Measurements from ENCODE around the gene DGKZ. TPM values are rescaled to one million over a fixed set of nuclear protein-coding genes. Genes with fewer than 3 reads are reported as not detected.

The DGKZ gene
- total RNA-seq, 1 experiment from 2014 or later = 68.9 TPM

- H3K27me3 Mint-ChIP-seq (ENCODE audit: low read depth) = no peaks in the 10 kb centered on the region
- no peak overlapping the region for H3K4me3 Mint-ChIP-seq
Measured at GRCh38 chr11:46422588-46422987, 75.3 kb downstream of the DGKZ start.

More at GRCh38 chr11:46422588-46422987, 75.3 kb downstream of the DGKZ start:
- WGBS (ENCODE audit: extremely low coverage, insufficient read length, low lambda C conversion rate) = no CpG with 5 or more reads among the region's 7 CpGs
- no peak overlapping the region for H3T11ph ChIP-seq (ENCODE audit: low read length)
- no peak overlapping the region for H2BK20ac ChIP-seq (ENCODE audit: low read depth, low read length, poor library complexity, severe bottlenecking)
- H3K9ac ChIP-seq (ENCODE audit: extremely low read depth, insufficient read length, low read length) = no peak overlapping the region
- no peak overlapping the region for H3K4ac ChIP-seq (ENCODE audit: low read depth, low read length)
- no peak overlapping the region for H2BK12ac ChIP-seq (ENCODE audit: insufficient read length, low read depth, low read length)
- H4K91ac ChIP-seq (ENCODE audit: insufficient read length, low read depth, low read length) = no peak overlapping the region
- H3K9me3 Mint-ChIP-seq = no peaks in the 10 kb centered on the region
- no peaks in the 10 kb centered on the region for H3K79me2 ChIP-seq (ENCODE audit: insufficient read depth, low read length)
- H4K5ac ChIP-seq (ENCODE audit: insufficient read length, low read depth, low read length) = no peak overlapping the region
- H2AK5ac ChIP-seq (ENCODE audit: insufficient read length, low read length) = no peak overlapping the region
- no peak overlapping the region for H2BK15ac ChIP-seq (ENCODE audit: low read depth, low read length)
- DNase-seq = no peak
- H3K27me3 ChIP-seq (ENCODE audit: insufficient read depth, low read length) = no peaks in the 10 kb centered on the region
- TF ChIP-seq CTCF (conservative IDR thresholded peaks at IDR 0.05) = no peak
- H3K9me3 ChIP-seq (ENCODE audit: control insufficient read depth, low read depth, low read length) = no peaks in the 10 kb centered on the region
- H3K4me1 Mint-ChIP-seq = peaks cover 12 to 24% of the 10 kb centered on the region in 2 experiments
- H3K4me2 ChIP-seq (ENCODE audit: insufficient read depth, insufficient read length, low read length) = no peak overlapping the region
- H4K8ac ChIP-seq (replicated peaks; ENCODE audit: insufficient read length, low read depth, low read length) = no peak overlapping the region
- no peak overlapping the region for H2BK5ac ChIP-seq (ENCODE audit: insufficient read length, low read length)
- H3K36me3 Mint-ChIP-seq (ENCODE audit: insufficient read depth in 1 of 3, low read depth in 3 of 3) = peaks cover 5 to 25% (median 7%) of the 10 kb centered on the region in 3 experiments; a peak in 4 of 7 replicates
- no peaks in the 10 kb centered on the region for H3K23me2 ChIP-seq (ENCODE audit: insufficient read length, low read depth, low read length, poor library complexity, severe bottlenecking)
- no peaks in the 10 kb centered on the region for H4K20me1 ChIP-seq (ENCODE audit: control insufficient read depth, insufficient read depth, insufficient read length)
- peak overlapping the region in 1 of 3 experiments; percentile 8; a peak in 1 of 7 replicates for H3K27ac Mint-ChIP-seq
- no peaks in the 10 kb centered on the region for H3K79me1 ChIP-seq (ENCODE audit: insufficient read depth, low read depth, low read length, poor library complexity, severe bottlenecking)
- no peak overlapping the region for H3K14ac ChIP-seq (ENCODE audit: insufficient read depth, low read length)
- no peak overlapping the region for H3K18ac ChIP-seq (ENCODE audit: insufficient read length, low read depth, low read length)
- no peak overlapping the region for H2BK120ac ChIP-seq (ENCODE audit: low read depth, low read length, poor library complexity, severe bottlenecking)
- no peak overlapping the region for H3K27ac ChIP-seq (ENCODE audit: insufficient read length, low read depth, low read length)
- H3K4me1 ChIP-seq (ENCODE audit: insufficient read depth, low read length) = no peaks in the 10 kb centered on the region
- H2AFZ ChIP-seq (ENCODE audit: low read length) = no peak overlapping the region
- H3K23ac ChIP-seq (ENCODE audit: insufficient read length, low read depth, low read length) = no peak overlapping the region
- no peak overlapping the region for H3K56ac ChIP-seq (ENCODE audit: insufficient read length, low read depth, low read length)
